Kidney (tissue), 14 donors: ENCODE measurements around the gene FBXO8. TPM values are rescaled to one million over a fixed set of nuclear protein-coding genes. Genes with fewer than 3 reads are reported as not detected.

Experiments used
- DNase-seq, 5 donors: peaks; one replicate each; pipeline ENCODE4 v3.0.0-alpha.2; 2013 to 2020
- FAIRE-seq: peaks from 2 replicates; lab custom pipeline; 2012; peaks lifted over from hg19 to GRCh38; lab: Jason Lieb, UNC
- H3K27ac ChIP-seq, 2 donors: one replicate each; pipeline ENCODE4 v1.7.0; 2013; ENCODE audit warnings: low read depth in 2 of 2, low read length in 2 of 2, inconsistent platforms in 1 of 2
- H3K27me3 ChIP-seq: one replicate; pipeline ENCODE4 v1.7.1; 2013; ENCODE audit warnings: low read length, inconsistent platforms; ENCODE audit not compliant: control insufficient read depth, insufficient read depth
- H3K36me3 ChIP-seq, 3 donors: one replicate each; pipeline versions ENCODE4 v1.7.0 to v1.7.1; 2013; ENCODE audit warnings: low read length in 3 of 3, control low read depth in 1 of 3, inconsistent platforms in 1 of 3; ENCODE audit not compliant: insufficient read depth in 3 of 3, control insufficient read depth in 2 of 3
- H3K4me1 ChIP-seq, 3 donors: one replicate each; pipeline versions ENCODE4 v1.7.0 to v1.7.1; 2013; ENCODE audit warnings: low read length in 3 of 3, inconsistent platforms in 1 of 3, low read depth in 1 of 3; ENCODE audit not compliant: control insufficient read depth in 2 of 3, insufficient read depth in 2 of 3
- H3K4me3 ChIP-seq, 3 donors: one replicate each; pipeline versions ENCODE4 v1.7.0 to v1.8.1; 2013; ENCODE audit warnings: low read length in 3 of 3, control low read depth in 1 of 3, inconsistent platforms in 1 of 3
- H3K9ac ChIP-seq, 3 donors: one replicate each; pipeline versions ENCODE4 v1.7.0 to v1.7.1; 2013; ENCODE audit warnings: low read length in 3 of 3, control low read depth in 1 of 3, inconsistent platforms in 1 of 3
- H3K9me3 ChIP-seq, 3 donors: one replicate each; pipeline versions ENCODE4 v1.7.0 to v1.7.1; 2013; ENCODE audit warnings: low read length in 3 of 3, control low read depth in 1 of 3, inconsistent platforms in 1 of 3; ENCODE audit not compliant: control insufficient read depth in 2 of 3, insufficient read depth in 1 of 3
- CTCF ChIP-seq: IDR thresholded peaks from 3 replicates; pipeline ENCODE4 v1.5.1; 2012; ENCODE audit warnings: mild to moderate bottlenecking, moderate library complexity, borderline replicate concordance; ENCODE audit not compliant: insufficient read depth; ENCODE audit errors: extremely low read depth
- intact Hi-C: fragments of 100-400 bp; cut with DNase I; formaldehyde crosslinking; loops from one replicate; pipeline ENCODE4 v1.11.1; 2022
- polyA plus RNA-seq: library from polyadenylated mRNA; stranded (reverse); fragments of 350-450 nt; fragmentation: Illumina TruSeq; extraction: RNeasy Lipid Tissue Mini Kit (QIAGEN cat#74804); gene quantifications from one replicate; pipeline ENCODE4 v1.2.3, GENCODE V29; 2014; ENCODE audit warnings: low read depth, low replicate concordance; ENCODE audit not compliant: insufficient read depth
- total RNA-seq: library from RNA; stranded (reverse); fragmentation: NEBNext Ultra II Directional; extraction: Animal tissue kit (Norgen Biotek cat#: 25700); gene quantifications from one replicate; pipeline ENCODE4 v1.2.1, GENCODE V29; 2021
- donor health status: control.
- donor health status: control.
- donor health status: control.
- donor health status: control.
- donor health status: control.
- donor health status: DM: yes; HTN: yes; CAD: no.
- donor health status: Normal renal cell carcinoma (clear cell type).

FBXO8 gene
- total and polyA plus RNA-seq, 2 donors from 2014 or later: 35.3 to 36.3 TPM

- intact Hi-C loops: no loop called here
- Histone ChIP-seq H3K9me3 (no peaks in the 10 kb centered on the region), H3K27me3 (peaks cover 75% of the 10 kb centered on the region), H3K36me3 (no peaks in the 10 kb centered on the region), H3K27ac (no peak overlapping the region), H3K4me3 (no peak overlapping the region), H3K9ac (no peak overlapping the region), H3K4me1 (no peaks in the 10 kb centered on the region)
- TF ChIP-seq CTCF: no peak
- DNase-seq (no peak), FAIRE-seq (no peak)
Observed at GRCh38 chr4:174210354-174210753, 73.1 kb downstream of the FBXO8 start.

DNA sequence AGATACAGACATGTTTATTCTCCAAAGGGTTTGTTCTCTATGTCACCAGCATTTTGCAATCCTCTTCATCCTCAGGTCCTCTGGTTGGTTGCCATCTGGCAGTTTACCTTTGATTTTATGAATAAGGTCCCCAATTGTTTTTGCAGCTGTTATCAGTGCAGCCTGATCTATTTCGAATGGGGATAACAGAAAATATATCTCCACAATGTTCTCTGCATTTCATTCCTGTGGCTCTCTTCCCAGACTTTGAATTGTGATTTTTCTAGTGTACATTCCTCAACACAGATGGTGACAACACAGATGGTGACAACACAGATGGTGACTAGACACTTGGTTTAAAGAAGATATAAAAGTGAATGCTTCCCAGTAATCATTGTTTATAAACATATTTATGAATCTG lies 74.1 kb downstream of the FBXO8 start:
- no peak for FAIRE-seq
- DNase-seq: no peak
- intact Hi-C loops: no loop called here
- TF ChIP-seq CTCF: no peak
- Histone ChIP-seq H3K4me3 (no peak overlapping the region), H3K4me1 (no peaks in the 10 kb centered on the region), H3K9me3 (no peaks in the 10 kb centered on the region), H3K27ac (no peak overlapping the region), H3K27me3 (peaks cover 72% of the 10 kb centered on the region), H3K36me3 (no peaks in the 10 kb centered on the region), H3K9ac (no peak overlapping the region)

DNA sequence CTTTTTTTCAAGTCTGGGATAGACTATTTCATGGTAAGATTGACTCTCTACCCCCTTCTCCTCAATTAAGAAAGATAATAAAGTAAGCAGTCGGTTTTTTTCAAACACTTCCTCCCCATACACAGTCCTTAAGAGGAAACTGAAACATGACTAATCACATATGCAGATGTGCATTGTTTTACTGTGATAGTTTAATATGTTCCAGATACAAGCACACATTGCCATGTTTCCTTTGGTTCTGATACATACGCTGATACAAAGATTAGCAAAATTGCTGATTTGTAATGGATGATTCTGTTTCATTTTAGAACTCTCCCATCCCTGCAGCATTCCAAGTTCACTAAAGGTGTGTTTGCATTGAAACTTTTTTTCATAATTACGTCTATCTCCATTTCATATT lies 76.1 kb downstream of the FBXO8 start:
- no peak for TF ChIP-seq CTCF
- Histone ChIP-seq H3K4me3 (no peak overlapping the region), H3K4me1 (no peaks in the 10 kb centered on the region), H3K27me3 (peaks cover 66% of the 10 kb centered on the region), H3K36me3 (no peaks in the 10 kb centered on the region), H3K27ac (no peak overlapping the region), H3K9ac (no peak overlapping the region), H3K9me3 (no peaks in the 10 kb centered on the region)
- no peak for FAIRE-seq
- DNase-seq: no peak
- intact Hi-C loops: no loop called here

DNA sequence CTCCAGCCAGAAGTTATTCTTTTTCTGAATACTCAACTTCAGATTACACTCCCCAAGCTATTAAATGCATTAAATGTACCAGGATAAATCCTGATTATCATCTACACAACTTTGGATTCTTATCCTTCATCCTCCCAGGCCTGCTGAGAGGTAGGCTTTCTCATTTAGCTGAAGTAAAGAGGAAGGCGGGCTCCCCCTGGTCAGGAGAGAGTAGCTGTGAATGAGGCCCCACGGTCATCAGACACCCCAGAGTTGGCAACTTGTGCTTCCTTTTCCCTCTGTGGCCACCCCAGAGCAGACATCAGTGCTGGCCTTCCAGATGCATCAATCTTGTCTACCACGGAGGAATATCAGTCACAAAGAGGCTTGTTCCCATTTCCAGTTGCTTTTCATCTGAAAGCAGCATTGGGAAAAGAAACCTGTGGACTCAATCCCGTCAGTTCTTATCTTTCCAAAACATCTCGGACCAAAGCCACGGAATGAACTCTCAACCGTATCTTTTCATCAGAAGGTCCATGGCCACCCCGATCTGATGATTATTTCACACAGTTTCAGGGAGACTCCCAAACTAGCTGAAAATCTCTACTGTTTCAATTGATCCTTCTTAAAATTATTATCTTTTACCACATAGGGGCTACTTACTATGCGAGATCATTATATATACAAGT lies 79.2 kb downstream of the FBXO8 start:
- H3K4me1 ChIP-seq: no peaks in the 10 kb centered on the region
- FAIRE-seq (no peak), DNase-seq (no peak)
- H3K9ac ChIP-seq: no peak overlapping the region
- no peak for TF ChIP-seq CTCF
- peaks cover 58% of the 10 kb centered on the region for H3K27me3 ChIP-seq
- no peaks in the 10 kb centered on the region for H3K9me3 ChIP-seq
- H3K36me3 ChIP-seq: no peaks in the 10 kb centered on the region
- H3K27ac ChIP-seq: no peak overlapping the region
- no peak overlapping the region for H3K4me3 ChIP-seq
- intact Hi-C loops: no loop called here
